Measurements from ENCODE around the gene NR2E1. TPM values are rescaled to one million over a fixed set of nuclear protein-coding genes. Genes with fewer than 3 reads are reported as not detected.

The NR2E1 gene
- total RNA-seq: not detected
- polyA plus RNA-seq: not detected

GRCh38 chr6:108165714-108166663 lies at the start of gene NR2E1:
Gene NR2E1, plus strand, starts transcription at chr6:108166022. Its CDS starts 744 bp downstream, at chr6:108166766.
- H3K4me3 ChIP-seq: peak within 1 kb of the TSS in 1 of 4 donors; percentile 16
- peaks cover 0 to 61% (median 54%) of the 10 kb centered on the region in 4 donors for H3K4me1 ChIP-seq
- no peaks in the 10 kb centered on the region for H3K9me3 ChIP-seq
- peaks cover 94 to 100% (median 100%) of the 10 kb centered on the region in 3 donors for H3K27me3 ChIP-seq
- intact Hi-C loops (cut with DNase I): no loop called here
- no peaks in the 10 kb centered on the region for H3K36me3 ChIP-seq
- 3 to 6% methylated on average over 54 of the region's 54 CpGs for WGBS, 2 donors
- H3K27ac ChIP-seq: no peak within 1 kb of the TSS
- DNase-seq: no peak
- no peak for TF ChIP-seq POLR2A (IDR thresholded peaks at IDR 0.05)
- no peak for TF ChIP-seq CTCF (IDR thresholded peaks at IDR 0.05)
- no peak for TF ChIP-seq EP300 (IDR thresholded peaks at IDR 0.05)
- TF ChIP-seq POLR2AphosphoS5 (IDR thresholded peaks at IDR 0.05): no peak

- TF ChIP-seq EP300 (IDR thresholded peaks at IDR 0.05) (no peak), POLR2AphosphoS5 (IDR thresholded peaks at IDR 0.05) (peak in 1 of 4 donors; percentile 21)
- H3K4me1 ChIP-seq: peaks cover 0 to 58% (median 49%) of the 10 kb centered on the region in 4 donors
- H3K4me3 ChIP-seq: peak overlapping the region in 2 of 4 donors; percentile 55 to 56
- H3K36me3 ChIP-seq: no peaks in the 10 kb centered on the region
- no peak overlapping the region for H3K27ac ChIP-seq
- intact Hi-C loops (cut with DNase I): loop anchor here (2.0 to 10.0 kb wide), 2 partner anchors 42 to 378 kb away; partner anchors contain the start of gene OSTM1
- H3K9me3 ChIP-seq: no peaks in the 10 kb centered on the region
- peaks cover 52 to 95% (median 65%) of the 10 kb centered on the region in 3 donors for H3K27me3 ChIP-seq
- no peak for DNase-seq
- 9% methylated on average over 46 of the region's 46 CpGs for WGBS, 2 donors
Measured at GRCh38 chr6:108116546-108117426, 49.0 kb upstream of the NR2E1 start.

GRCh38 chr6:108117427-108118358 lies 48.1 kb upstream of the NR2E1 start:
- TF ChIP-seq POLR2A (IDR thresholded peaks at IDR 0.05) (no peak), CTCF (IDR thresholded peaks at IDR 0.05) (no peak), POLR2AphosphoS5 (IDR thresholded peaks at IDR 0.05) (peak in 1 of 4 donors; percentile 16), EP300 (IDR thresholded peaks at IDR 0.05) (no peak)
- Histone ChIP-seq H3K4me1 (peaks cover 0 to 58% (median 49%) of the 10 kb centered on the region in 4 donors), H3K27me3 (peaks cover 52 to 100% (median 65%) of the 10 kb centered on the region in 3 donors), H3K27ac (no peak overlapping the region), H3K9me3 (no peaks in the 10 kb centered on the region), H3K4me3 (peak overlapping the region; percentile 40 to 66 (median 56)), H3K36me3 (no peaks in the 10 kb centered on the region)
- WGBS, 2 donors: 1% methylated on average over 72 of the region's 72 CpGs
- intact Hi-C loops (cut with DNase I): loop anchor here (2.0 to 10.0 kb wide), 2 partner anchors 43 to 377 kb away; partner anchors contain the start of gene OSTM1
- no peak for DNase-seq

- no peak for DNase-seq
- peaks cover 52 to 100% (median 72%) of the 10 kb centered on the region in 3 donors for H3K27me3 ChIP-seq
- peak overlapping the region; percentile 40 to 66 (median 56) for H3K4me3 ChIP-seq
- 1 to 2% methylated on average over 45 of the region's 45 CpGs for WGBS, 2 donors
- no peaks in the 10 kb centered on the region for H3K9me3 ChIP-seq
- H3K4me1 ChIP-seq: peaks cover 0 to 56% (median 48%) of the 10 kb centered on the region in 4 donors
- no peak overlapping the region for H3K27ac ChIP-seq
- TF ChIP-seq CTCF (IDR thresholded peaks at IDR 0.05) (no peak), POLR2AphosphoS5 (IDR thresholded peaks at IDR 0.05) (no peak), POLR2A (IDR thresholded peaks at IDR 0.05) (no peak), EP300 (IDR thresholded peaks at IDR 0.05) (no peak)
- intact Hi-C loops (cut with DNase I): loop anchor here (10.0 kb wide), 1 partner anchor 376 kb away; no protein-coding TSS in a partner anchor
- no peaks in the 10 kb centered on the region for H3K36me3 ChIP-seq
Measured at GRCh38 chr6:108118359-108118724, 47.5 kb upstream of the NR2E1 start.
